Mucosa of descending colon (tissue), 3 donors: Measurements from ENCODE around the gene STMN1. TPM values are rescaled to one million over a fixed set of nuclear protein-coding genes. Genes with fewer than 3 reads are reported as not detected.
"Not testable (repeated sequence)": the region's sequence is repeated elsewhere in the genome, so short reads cannot be mapped to it uniquely, and the experiment has no call there.

Experiments
- ATAC-seq: fragments of 200-7000 bp; cut with Tn5 transposase; one replicate; pipeline ENCODE4 v1.9.1; 2020; ENCODE audit warnings: mild to moderate bottlenecking, moderate library complexity
- DNase-seq, 3 donors: peaks; one replicate each; pipeline ENCODE4 v3.0.0-alpha.2; 2020
- H3K36me3 ChIP-seq: fragments of 200-600 bp; one replicate; pipeline ENCODE4 v1.8.0; 2021; ENCODE audit warnings: low read depth, mild to moderate bottlenecking
- H3K4me1 ChIP-seq: fragments of 200-600 bp; one replicate; pipeline ENCODE4 v1.8.0; 2021; ENCODE audit warnings: low read depth, mild to moderate bottlenecking
- H3K4me3 ChIP-seq: fragments of 200-600 bp; one replicate; pipeline ENCODE4 v1.8.0; 2021; ENCODE audit warnings: mild to moderate bottlenecking
- H3K9me3 ChIP-seq: fragments of 200-600 bp; one replicate; pipeline ENCODE4 v1.8.0; 2021; ENCODE audit warnings: mild to moderate bottlenecking
- intact Hi-C, 2 donors: fragments of 100-400 bp; cut with DNase I in 1 of 2; cut with micrococcal nuclease in 1 of 2; formaldehyde crosslinking; loops; one replicate each; pipeline versions ENCODE4 v1.11.0 to v1.11.1; 2022; cut with DNase I, micrococcal nuclease
- total RNA-seq, 3 donors: library from RNA; stranded (reverse); fragmentation: NEBNext Ultra II Directional in 2 of 3; extraction: Animal tissue kit (Norgen Biotek cat#: 25700) in 2 of 3; gene quantifications; one replicate each; pipeline versions ENCODE4 v1.2.1 to v1.2.4, GENCODE V29; 2021 to 2023
- TF ChIP-seq, protein P1 (sequence below): fragments of 200-600 bp; IDR thresholded peaks from one replicate; pipeline ENCODE4 v1.8.0; 2022; ENCODE audit warnings: antibody characterized with exemption, mild to moderate bottlenecking
- donor health status: DM: no; HTN: no; CAD: no; lungs with moderate emphysema.
- donor health status: DM: no; HTN: no; CAD: no.
- donor health status: DM: no; HTN: yes; CAD: no.

The STMN1 gene
- total RNA-seq, 3 donors from 2014 or later: 32.6 to 103 (median 52.6) TPM

- no peaks in the 10 kb centered on the region for H3K4me1 ChIP-seq
- H3K9me3 ChIP-seq: peaks cover 5% of the 10 kb centered on the region
- H3K36me3 ChIP-seq: no peaks in the 10 kb centered on the region
- no peak for ATAC-seq
- TF ChIP-seq, protein P1, sequence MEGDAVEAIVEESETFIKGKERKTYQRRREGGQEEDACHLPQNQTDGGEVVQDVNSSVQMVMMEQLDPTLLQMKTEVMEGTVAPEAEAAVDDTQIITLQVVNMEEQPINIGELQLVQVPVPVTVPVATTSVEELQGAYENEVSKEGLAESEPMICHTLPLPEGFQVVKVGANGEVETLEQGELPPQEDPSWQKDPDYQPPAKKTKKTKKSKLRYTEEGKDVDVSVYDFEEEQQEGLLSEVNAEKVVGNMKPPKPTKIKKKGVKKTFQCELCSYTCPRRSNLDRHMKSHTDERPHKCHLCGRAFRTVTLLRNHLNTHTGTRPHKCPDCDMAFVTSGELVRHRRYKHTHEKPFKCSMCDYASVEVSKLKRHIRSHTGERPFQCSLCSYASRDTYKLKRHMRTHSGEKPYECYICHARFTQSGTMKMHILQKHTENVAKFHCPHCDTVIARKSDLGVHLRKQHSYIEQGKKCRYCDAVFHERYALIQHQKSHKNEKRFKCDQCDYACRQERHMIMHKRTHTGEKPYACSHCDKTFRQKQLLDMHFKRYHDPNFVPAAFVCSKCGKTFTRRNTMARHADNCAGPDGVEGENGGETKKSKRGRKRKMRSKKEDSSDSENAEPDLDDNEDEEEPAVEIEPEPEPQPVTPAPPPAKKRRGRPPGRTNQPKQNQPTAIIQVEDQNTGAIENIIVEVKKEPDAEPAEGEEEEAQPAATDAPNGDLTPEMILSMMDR: no peak
- intact Hi-C loops: no loop called here
- no peak overlapping the region for H3K4me3 ChIP-seq
- no peak for DNase-seq
Measured at GRCh38 chr1:25947027-25947426, 40.8 kb upstream of the STMN1 start.

DNA sequence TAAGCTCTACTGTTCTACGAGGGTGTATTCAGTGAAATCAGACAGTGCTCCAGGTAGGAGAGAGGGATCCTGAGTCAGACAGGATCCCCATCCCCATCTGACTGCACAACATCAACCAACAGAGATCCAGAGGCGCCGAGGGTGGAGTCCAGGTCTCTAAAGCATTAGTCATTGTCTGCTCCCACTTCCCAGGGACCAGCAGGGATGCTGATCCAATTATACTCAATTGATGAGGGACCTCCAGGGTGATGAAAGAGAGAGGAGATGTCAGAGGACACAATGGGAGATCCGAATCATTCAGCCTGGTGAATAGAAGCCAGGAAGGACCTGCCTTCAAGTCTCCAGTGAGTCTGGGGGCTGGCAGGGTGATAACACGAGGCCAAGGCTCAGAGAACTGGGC is 39.5 kb upstream of the STMN1 start:
- H3K4me3 ChIP-seq: no peak overlapping the region
- DNase-seq (no peak), ATAC-seq (no peak)
- TF ChIP-seq, protein P1: no peak
- no peaks in the 10 kb centered on the region for H3K4me1 ChIP-seq
- no peaks in the 10 kb centered on the region for H3K36me3 ChIP-seq
- H3K9me3 ChIP-seq: peaks cover 5% of the 10 kb centered on the region
- intact Hi-C loops: no loop called here

DNA sequence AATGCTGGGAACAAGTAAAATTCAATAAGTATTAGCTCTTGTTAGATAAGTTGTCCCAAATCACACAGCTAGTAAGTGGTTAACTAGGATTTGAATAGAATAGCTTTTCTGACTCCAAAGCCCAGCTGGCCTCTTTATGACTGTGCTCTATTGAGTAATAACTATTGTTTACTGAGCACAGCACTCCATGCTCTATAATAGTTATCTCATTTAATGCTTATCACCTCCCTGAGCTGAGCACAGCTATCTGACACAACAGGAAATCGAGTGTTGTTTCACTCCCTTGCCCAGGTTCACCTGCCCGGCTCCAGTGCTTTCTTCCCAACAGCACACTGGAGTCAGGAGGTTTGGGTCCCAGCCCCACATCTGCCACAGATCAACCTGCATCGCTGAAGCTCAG is 38.8 kb upstream of the STMN1 start:
- Histone ChIP-seq H3K36me3 (no peaks in the 10 kb centered on the region), H3K4me1 (no peaks in the 10 kb centered on the region), H3K9me3 (peaks cover 5% of the 10 kb centered on the region), H3K4me3 (no peak overlapping the region)
- ATAC-seq (peak; percentile 70), DNase-seq (no peak)
- TF ChIP-seq, protein P1: no peak
- intact Hi-C loops: no loop called here

- intact Hi-C loops, H3K4me1 ChIP-seq, H3K36me3 ChIP-seq, DNase-seq, H3K9me3 ChIP-seq, H3K4me3 ChIP-seq, ATAC-seq: not testable (repeated sequence)
Measured at GRCh38 chr1:25943511-25943910, 37.3 kb upstream of the STMN1 start.

DNA sequence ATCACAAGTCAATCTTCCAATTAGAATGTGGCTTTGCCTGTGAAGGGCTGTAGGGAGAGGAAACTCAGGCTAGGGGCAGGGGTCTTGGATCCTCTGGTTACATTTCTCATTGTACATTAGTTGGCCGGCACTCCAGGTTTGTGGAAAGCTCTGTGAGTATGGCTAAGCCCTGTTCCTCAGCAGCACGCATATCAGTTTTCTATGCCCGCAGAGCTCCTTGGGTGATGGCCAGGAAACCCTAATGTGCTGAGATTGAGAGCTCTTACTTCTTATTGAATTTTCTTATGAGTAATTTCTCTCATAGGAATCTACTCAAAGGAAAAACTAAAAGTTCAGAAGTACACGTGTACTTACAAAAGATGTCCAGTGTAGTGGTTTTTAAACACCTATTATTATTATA is 30.7 kb upstream of the STMN1 start:
- no peak for DNase-seq
- H3K4me3 ChIP-seq: no peak overlapping the region

DNA sequence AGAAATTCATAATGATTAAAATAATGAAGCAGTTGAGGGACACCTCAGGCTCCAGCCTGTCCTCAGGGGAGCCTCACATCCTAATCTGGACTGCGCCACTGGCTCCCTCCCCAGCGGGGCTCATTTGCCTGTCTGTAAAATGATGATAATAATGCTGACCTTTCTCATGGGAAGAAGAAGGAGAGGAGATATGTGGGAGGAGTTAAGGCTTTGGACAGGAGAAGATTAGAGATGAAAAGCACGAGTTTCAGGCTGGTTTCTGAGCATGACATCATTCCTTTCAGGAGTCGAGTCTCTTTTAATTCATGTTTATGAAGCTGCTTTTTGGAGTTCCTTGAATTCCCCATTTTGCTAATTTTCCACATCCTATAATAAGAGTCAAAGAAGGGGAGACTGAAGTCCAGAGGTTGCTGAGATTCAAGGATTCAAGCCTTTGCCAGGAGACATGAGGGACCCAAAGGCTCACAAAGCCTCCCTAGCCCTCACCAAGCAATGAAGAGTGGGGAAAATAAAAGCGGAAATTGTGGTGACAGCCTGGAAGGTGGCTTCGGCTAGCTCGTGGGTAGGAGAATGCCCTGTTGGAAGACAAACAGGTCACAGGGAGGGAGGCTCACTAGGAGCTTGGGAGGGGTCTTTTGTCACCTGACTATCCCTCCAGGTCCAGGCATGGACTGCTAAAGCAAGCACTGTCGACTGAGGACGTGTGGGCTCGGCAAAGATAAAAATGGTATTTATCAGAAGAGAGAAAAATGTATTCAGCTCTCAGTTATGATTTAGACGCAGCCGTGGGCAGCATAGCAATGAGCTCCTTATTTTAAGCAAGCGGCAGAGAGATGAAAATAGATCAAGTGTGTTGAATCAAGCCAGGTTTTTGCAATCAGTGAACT is 27.5 kb upstream of the STMN1 start:
- ATAC-seq (no peak), DNase-seq (no peak)
- H3K9me3 ChIP-seq: no peaks in the 10 kb centered on the region
- no peak overlapping the region for H3K4me3 ChIP-seq
- no peaks in the 10 kb centered on the region for H3K36me3 ChIP-seq
- H3K4me1 ChIP-seq: peaks cover 5% of the 10 kb centered on the region
- TF ChIP-seq, protein P1: no peak
- intact Hi-C loops: no loop called here

More for the DNA sequence above, 30.7 kb upstream of the STMN1 start:
- intact Hi-C loops: no loop called here
- TF ChIP-seq, protein P1: no peak
- no peak for ATAC-seq
- Histone ChIP-seq H3K36me3 (no peaks in the 10 kb centered on the region), H3K4me1 (peaks cover 5% of the 10 kb centered on the region), H3K9me3 (no peaks in the 10 kb centered on the region)

GRCh38 chr1:25932811-25933400 is 26.7 kb upstream of the STMN1 start:
- ATAC-seq, H3K4me3 ChIP-seq, H3K36me3 ChIP-seq, intact Hi-C loops, DNase-seq, H3K4me1 ChIP-seq, H3K9me3 ChIP-seq: not testable (repeated sequence)
